AG09319 (cell line): Measurements from ENCODE around the gene BICDL1.

Source experiments
- DNase-seq: peaks from one replicate; pipeline ENCODE4 v3.0.0-alpha.2; 2010; ENCODE audit warnings: low read depth; ENCODE audit errors: extremely low read depth
- TF ChIP-seq, protein P1 (sequence below): IDR thresholded peaks from 2 replicates; pipeline ENCODE4 v1.5.1; 2011; ENCODE audit warnings: low read depth, mild to moderate bottlenecking, inconsistent platforms, low read length, moderate library complexity

BICDL1 gene

DNA sequence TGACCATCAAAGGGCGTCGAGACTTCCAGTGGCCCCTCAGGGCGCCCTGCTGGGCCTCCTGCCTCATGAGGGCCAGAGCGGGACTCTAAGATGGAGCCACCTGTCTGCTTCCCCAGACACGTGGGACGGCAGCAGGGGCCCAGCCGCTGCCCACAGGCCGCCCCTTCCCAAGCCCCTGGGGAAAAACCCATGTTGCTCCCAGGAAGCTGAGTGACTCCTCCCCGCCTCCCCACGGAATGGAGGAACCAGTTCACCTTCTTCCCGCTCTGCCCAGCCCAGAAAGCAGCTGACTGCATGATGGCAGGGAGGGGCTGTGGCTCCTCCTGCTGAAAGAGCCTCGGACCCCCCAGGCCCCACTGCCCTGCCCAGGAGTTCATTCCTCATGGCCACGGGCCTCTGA lies 112.6 kb downstream of the BICDL1 start:
- no peak for DNase-seq
- TF ChIP-seq, protein P1, sequence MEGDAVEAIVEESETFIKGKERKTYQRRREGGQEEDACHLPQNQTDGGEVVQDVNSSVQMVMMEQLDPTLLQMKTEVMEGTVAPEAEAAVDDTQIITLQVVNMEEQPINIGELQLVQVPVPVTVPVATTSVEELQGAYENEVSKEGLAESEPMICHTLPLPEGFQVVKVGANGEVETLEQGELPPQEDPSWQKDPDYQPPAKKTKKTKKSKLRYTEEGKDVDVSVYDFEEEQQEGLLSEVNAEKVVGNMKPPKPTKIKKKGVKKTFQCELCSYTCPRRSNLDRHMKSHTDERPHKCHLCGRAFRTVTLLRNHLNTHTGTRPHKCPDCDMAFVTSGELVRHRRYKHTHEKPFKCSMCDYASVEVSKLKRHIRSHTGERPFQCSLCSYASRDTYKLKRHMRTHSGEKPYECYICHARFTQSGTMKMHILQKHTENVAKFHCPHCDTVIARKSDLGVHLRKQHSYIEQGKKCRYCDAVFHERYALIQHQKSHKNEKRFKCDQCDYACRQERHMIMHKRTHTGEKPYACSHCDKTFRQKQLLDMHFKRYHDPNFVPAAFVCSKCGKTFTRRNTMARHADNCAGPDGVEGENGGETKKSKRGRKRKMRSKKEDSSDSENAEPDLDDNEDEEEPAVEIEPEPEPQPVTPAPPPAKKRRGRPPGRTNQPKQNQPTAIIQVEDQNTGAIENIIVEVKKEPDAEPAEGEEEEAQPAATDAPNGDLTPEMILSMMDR, result no peak

DNA sequence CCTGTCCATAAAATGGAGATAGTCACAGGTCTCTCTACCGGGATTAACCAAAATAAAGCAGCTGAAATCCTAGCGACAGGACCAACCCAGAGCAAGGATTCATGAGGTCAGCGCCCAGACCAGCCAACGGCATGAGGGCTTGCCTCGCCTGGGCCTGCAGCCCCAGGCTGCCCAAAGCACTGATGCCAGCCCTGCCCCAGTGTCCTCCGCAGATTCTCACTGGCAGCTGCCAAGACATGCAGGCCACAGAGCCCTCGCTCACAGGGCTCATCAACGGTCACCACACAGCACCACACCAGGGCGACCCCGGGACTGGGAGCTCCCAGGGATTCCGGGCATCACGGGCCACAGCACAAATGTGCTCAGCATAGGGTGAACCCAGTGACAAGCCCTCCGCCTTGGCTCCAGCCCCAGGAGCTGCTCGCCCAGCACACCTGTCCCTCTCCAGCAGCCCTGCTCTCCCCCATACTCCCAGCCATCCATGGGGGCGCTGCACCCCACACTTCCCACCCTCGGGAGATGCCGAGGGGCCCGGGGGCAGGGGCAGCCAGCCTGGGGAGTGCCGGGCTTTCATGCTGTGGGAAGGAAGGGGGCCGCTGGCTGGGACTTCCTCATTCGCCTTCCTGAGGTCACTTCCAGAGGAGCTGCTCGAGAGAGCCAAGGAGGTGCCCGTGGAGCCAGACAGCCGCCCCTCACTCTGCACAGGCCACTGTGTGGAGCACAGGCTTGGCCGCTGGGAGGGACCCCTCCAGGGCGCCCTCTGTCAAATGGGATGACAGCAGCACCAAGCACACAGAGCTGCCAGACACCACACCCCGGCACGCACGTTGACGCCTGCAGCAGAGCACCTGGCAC lies 113.4 kb downstream of the BICDL1 start:
- no peak for DNase-seq
- TF ChIP-seq, protein P1, result no peak

DNA sequence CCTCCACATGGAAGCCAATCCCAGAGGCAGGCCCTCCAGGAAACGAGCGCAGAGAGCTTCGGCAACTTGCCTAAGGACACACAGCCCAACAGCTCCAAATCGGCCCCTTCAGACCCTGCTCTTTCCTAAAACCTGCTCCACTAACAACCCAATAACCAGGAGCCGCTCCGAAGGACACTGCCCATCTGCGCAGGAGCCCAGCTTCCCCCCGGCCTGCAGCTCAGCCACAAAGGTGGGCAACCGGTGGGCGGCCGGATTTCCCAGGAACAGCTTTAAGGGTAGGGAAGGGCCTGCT lies 114.0 kb downstream of the BICDL1 start:
- TF ChIP-seq, protein P1, result no peak
- DNase-seq, result no peak

DNA sequence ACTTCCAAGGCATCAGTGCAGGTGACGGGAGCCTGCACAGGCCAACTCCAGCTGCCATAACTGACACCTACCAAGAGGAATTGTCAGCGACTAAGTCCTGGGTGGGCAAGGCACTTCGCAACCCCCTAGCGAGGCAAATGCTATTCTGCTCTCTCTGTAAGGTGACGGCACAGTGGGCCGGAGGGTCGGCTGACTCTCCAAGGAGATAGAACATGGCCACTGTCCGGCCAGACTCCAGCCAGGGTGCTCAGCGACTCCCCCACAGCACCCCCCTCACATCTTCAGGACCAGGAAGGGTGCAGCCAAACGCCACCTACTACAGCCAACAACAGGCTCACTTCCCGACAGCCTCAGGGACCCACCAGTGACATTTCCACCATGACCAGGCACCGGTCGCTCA lies 114.3 kb downstream of the BICDL1 start:
- TF ChIP-seq, protein P1, result no peak
- DNase-seq, result no peak

DNA sequence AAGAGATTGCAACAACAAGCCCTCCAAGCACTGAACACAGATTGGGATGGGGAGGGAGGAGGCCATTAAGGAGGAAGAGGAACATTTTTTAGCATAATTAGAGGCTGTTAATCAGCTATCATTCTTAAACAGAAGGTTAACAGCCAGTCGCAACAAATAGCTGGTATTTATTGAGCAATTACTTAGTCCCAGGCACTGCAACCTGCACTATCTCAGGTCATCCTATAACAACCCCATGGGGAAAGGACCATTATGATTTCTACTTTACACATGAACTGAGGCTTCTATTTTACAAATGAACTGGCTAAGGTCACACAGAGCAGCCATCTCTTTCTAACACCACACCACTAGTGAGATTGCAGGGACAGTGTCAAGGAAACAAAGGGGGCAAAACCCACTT lies 117.1 kb downstream of the BICDL1 start:
- DNase-seq, result no peak
- TF ChIP-seq, protein P1, result no peak

DNA sequence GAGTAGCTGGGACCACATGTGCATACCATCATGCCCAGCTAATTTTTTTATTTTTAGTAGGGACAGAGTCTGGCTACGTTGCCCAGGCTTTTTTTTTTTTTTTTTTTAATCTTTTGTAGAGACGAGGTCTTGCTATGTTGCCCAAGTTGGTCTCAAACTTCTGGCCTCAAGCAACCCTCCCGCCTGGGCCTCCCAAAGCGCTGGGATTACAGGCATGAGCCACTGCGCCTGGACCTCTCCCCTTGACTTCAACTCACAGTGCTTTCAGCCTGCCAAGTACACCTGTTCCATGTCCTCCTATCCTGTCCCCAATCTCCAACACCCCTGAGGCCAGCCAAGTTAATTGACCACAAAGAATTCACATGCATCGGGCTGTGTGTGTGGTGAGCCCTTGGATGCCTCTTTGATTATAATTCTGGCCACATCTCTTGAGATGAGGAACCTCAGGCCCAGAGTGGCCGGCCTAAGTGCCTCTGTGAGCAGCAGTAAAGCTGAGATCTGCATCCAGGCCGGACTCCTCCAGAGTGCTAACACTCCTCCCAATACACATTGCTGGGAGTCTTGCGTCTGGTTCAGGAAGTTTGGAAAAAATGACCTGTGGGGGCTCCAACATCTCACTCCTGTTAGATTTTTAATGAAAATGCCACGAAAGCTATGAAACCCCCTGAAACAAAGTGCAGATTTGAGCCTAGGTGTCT lies 120.7 kb downstream of the BICDL1 start:
- TF ChIP-seq, protein P1, result no peak
- DNase-seq, result no peak
